HuH-7 (cell line): ENCODE data around the gene SLC30A2.
A peak's percentile ranks its signal among the peaks of the same experiment; 100 is the strongest.
"Not testable (repeated sequence)": the region's sequence is repeated elsewhere in the genome, so short reads cannot be mapped to it uniquely, and the experiment has no call there.

Source experiments
- DNase-seq: peaks from one replicate; pipeline ENCODE4 v3.0.0; 2011; ENCODE audit warnings: low spot score

SLC30A2 gene

DNA sequence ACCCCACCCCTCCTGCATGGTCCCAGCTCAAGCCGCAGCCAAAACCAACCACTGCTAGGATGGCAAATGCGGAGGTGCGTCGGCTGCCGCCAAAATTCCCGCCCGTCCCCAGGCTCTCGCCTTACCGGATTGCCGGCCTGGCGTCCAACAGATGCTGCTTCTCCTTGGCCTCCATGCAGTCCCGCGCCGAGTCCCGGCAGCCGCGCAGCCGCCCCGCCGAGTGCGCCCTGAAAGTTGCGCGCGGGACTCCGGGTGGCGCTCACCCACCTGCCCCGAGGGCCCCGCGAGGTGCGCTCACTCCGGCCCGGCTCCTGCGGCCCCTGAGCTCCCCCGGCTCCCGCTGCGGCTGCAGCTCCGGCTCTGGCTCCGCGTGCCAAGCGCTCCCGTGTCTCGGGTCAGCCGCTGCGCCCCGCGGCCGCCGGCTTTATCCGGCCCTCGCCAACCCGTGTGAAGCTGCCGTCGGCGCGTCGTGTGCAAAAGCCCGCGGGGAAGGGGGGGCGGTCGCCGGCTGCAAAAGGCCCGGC, at the start of gene SLC30A2:
Gene SLC30A2 (minus strand): TSS at position 397 of the 524 bp plus-strand sequence. CDS start 222 bp downstream, at position 175.
- peak; percentile 37 for DNase-seq

GRCh38 chr1:26094677-26095383, 48.9 kb upstream of the SLC30A2 start:
- DNase-seq, result no peak

GRCh38 chr1:26094076-26094669, 48.3 kb upstream of the SLC30A2 start:
- DNase-seq, result no peak

- DNase-seq, result not testable (repeated sequence)
Measured at GRCh38 chr1:26093569-26093968, 47.7 kb upstream of the SLC30A2 start.

- DNase-seq, result no peak
Measured at GRCh38 chr1:26092422-26092821, 46.5 kb upstream of the SLC30A2 start.

DNA sequence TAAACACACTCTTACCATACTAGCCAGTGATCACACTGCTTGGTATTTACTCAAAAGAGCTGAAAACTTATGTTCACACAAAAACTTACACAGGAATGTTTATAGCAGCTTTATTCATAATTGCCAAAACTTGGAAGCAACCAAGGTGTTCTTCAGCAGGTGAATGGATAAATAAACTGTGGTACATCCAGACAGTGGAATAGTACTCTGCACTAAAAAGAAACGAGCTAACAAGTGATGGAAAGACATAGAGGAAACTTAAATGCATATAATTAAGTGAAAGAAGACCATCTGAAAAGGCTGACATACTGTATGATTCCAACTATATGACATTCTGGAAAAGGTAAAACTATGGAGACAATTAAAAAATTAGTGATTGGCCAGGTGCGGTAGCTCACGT, 45.0 kb upstream of the SLC30A2 start:
- DNase-seq, result no peak

GRCh38 chr1:26089125-26089524, 43.2 kb upstream of the SLC30A2 start:
- DNase-seq, result no peak

DNA sequence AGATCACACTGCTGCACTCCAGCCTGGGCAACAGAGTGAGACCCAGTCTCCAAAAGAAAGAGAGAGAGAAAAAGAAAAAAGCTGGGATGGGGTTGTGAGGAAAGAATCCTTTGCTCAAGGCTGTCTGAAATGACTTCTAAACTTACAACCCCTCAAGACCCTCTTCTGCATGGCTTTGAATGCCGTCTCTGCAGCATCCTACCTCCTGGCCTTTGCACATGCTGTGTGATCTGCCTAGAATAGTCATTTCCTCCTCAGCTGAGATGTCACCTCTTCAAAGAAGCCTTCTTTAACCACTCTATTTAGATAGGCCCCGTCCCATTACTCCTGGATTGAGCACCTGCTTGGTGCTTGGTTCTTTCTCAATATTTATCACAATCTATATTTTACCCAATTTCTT, 38.9 kb upstream of the SLC30A2 start:
- DNase-seq, result no peak

GRCh38 chr1:26084091-26084561, 38.2 kb upstream of the SLC30A2 start:
- no peak for DNase-seq

GRCh38 chr1:26083208-26083607, 37.3 kb upstream of the SLC30A2 start:
- no peak for DNase-seq

DNA sequence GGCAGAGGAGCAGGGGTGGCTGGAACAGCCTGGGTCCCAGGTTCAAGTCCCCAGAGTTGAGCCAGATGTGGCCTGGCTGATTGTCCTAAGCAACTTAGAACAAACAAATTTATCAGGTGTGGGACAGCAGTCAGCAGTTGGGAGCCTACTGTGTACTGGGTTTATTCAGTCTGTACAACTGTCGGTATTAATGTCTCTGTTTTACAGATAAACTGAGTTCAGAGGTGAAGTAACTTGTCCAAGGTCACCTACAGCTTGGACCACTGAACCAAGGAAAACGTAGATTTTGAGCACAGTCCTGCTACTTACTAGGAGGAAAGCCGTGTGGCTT, 36.1 kb upstream of the SLC30A2 start:
- DNase-seq, result no peak

DNA sequence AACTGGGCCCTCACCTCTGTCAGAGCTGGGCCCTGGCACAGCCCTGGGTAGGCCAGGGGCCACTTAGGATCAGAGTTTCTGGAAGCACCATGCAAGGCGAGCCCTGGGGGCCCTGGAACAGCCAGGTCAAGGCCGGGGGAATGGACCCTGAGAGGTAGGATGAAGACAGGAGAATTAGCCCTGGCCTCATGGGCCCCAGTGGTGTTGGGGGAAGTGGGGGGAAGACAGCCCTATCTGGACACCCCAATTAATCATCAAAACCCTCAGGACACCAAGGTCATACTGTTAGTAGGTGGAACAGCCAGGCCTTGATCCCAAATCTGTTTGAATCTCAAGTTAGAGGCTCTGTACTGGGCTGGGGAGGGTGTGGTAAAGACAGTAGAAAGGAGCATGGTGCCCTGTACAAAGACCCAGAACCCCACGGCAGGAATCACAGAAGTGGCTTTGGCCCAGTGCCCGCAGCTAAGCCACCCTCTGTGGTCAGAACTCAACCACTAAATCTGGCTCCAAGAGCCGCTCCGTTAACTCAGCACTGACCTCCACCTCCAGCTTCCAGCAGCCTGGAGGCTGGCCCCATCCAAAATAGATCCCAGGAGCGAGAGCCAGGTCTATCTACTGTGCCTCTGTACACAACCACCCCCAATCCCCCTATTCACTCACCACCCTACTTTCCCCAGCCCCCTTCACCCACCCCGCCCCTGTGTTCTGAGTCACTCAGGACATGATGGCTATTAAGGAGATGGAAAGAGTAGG, 35.5 kb upstream of the SLC30A2 start:
- no peak for DNase-seq

- no peak for DNase-seq
Measured at GRCh38 chr1:26079960-26080814, 34.3 kb upstream of the SLC30A2 start.

DNA sequence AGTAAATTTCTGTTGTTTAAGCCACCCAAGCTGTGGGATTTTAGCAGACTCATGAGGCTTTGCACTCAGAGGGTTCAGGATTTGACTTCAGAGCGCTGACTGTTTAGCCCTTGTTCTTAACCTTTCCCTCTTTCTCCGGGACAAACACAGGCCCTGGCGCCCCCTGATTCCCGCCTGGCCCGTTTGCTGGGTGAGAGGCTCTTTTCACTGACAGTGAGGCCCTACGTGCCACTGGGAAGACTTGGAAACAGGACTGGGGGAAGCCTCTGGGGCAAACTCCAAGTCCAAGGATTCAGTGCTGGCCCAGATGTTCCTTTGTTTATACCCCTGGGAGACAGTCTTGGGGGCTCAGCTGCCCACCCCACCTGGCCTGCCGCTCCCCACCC, 33.3 kb upstream of the SLC30A2 start:
- DNase-seq, result no peak

- no peak for DNase-seq
Measured at GRCh38 chr1:26078286-26079177, 32.6 kb upstream of the SLC30A2 start.

DNA sequence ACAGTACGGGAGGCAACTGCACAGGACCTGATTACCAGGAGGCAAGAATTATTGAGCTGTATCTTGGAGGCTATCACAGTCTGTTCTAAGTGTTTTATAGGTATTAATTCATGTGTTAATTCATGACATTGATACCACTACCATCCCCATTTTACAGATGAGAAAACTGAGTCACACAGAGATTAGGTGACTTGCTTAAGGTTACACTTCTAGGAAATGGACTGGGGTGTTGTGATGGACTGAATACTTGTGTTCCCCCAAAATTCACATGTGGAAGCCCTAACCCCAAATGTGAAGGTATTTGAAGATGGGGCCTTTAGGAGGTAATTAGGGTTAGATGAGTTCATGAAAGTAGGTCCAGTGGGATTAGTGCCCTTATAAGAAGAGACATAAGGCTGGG, 31.6 kb upstream of the SLC30A2 start:
- no peak for DNase-seq

DNA sequence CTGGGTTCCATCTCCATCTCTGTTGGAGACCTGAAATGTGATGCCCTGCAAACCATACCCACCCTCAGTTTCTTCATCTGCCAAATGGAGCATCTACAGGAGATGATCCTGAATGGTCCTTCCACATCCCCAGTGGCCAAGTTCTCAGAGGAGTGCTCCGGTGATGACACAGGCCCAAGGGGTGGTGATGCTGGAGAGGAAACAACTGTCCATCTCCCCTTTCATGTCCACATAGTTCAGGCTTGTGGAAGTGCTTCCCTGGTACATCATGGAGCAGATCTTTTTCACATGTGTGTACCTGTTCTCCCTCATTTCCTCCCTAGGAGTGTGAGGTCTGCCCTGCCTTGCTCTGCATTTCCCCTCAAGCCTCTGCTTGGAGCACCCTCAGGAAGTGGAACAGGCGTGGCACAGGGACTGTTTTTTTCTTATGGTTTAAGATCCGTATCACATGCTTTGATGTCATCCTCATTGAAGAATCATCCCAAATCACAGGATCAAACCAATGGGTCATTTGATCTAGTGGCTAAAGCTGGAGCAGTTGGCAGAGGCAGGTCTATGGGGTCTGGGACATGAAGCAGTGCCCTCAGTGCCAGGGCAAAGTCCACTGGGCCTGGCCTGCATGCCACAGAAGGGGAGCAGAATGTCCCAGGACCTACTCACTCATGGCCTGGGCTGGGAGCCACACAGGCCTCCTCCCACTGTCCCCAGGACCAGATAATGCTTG, 29.7 kb upstream of the SLC30A2 start:
- DNase-seq, result no peak

GRCh38 chr1:26072305-26072704, 26.4 kb upstream of the SLC30A2 start:
- DNase-seq, result no peak

DNA sequence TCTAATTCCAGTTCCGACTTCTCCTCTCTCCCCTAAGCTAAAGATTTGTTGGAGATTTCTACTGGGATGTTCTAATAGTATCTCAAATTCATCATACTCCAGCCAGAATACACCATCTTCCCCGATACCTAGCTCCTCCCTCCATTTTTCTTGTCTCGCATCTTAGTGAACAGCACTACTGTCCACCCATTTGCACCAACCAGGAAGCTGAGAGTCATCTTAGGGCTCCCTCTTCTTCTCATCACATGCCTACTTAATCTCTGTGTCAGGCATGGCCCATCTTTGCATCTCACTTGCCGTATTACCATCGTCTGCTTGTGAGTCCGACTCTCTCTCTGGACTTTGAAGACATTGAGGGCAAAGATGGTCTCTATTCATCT, 25.0 kb upstream of the SLC30A2 start:
- no peak for DNase-seq

GRCh38 chr1:26070296-26070962, 24.5 kb upstream of the SLC30A2 start:
- DNase-seq, result no peak
